IPS DF 6.9 (cell line): ENCODE data around the gene C1QB.

Source experiments
- DNase-seq: peaks from one replicate; pipeline ENCODE4 v3.0.0-alpha.2; 2013; ENCODE audit warnings: low read depth, low spot score
- H3K27ac ChIP-seq: one replicate; pipeline ENCODE4 v1.5.1; 2013; ENCODE audit warnings: low read length, control low read depth
- H3K27me3 ChIP-seq: 2 replicates; pipeline ENCODE4 v1.6.1; 2013; ENCODE audit warnings: mild to moderate bottlenecking, low read length; ENCODE audit not compliant: control insufficient read depth, insufficient read depth
- H3K36me3 ChIP-seq: 2 replicates; pipeline ENCODE4 v1.6.1; 2013; ENCODE audit warnings: low read length; ENCODE audit not compliant: control insufficient read depth, insufficient read depth
- H3K4me1 ChIP-seq: 2 replicates; pipeline ENCODE4 v1.6.1; 2013; ENCODE audit warnings: low read length; ENCODE audit not compliant: control insufficient read depth, insufficient read depth
- H3K4me3 ChIP-seq: 2 replicates; pipeline ENCODE4 v1.5.1; 2013; ENCODE audit warnings: mild to moderate bottlenecking, low read length
- H3K9me3 ChIP-seq: 2 replicates; pipeline ENCODE4 v1.6.1; 2013; ENCODE audit warnings: low read length, inconsistent platforms; ENCODE audit not compliant: control insufficient read depth, insufficient read depth
- WGBS: extraction: QIAGEN DNeasy Blood & Tissue Kit; methylation state at CpG from one replicate; pipeline ENCODE4 v1.1.7; 2013; ENCODE audit warnings: mixed read lengths, missing lambda C conversion rate; ENCODE audit not compliant: insufficient read length, insufficient coverage; 5-methylcytosine and 5-hydroxymethylcytosine counted together

Gene C1QB

GRCh38 chr1:22677931-22678896 is 25.2 kb downstream of the C1QB start:
- Histone ChIP-seq H3K27me3 (no peaks in the 10 kb centered on the region), H3K36me3 (no peaks in the 10 kb centered on the region), H3K27ac (no peak overlapping the region), H3K9me3 (no peaks in the 10 kb centered on the region), H3K4me1 (peaks cover 4% of the 10 kb centered on the region), H3K4me3 (no peak overlapping the region)
- DNase-seq, result no peak
- 100% methylated on average over 4 of the region's 13 CpGs for WGBS

- no peak for DNase-seq
- no peak overlapping the region for H3K4me3 ChIP-seq
- H3K27ac ChIP-seq, result no peak overlapping the region
- WGBS, result no CpG with 5 or more reads among the region's 9 CpGs
- no peaks in the 10 kb centered on the region for H3K36me3 ChIP-seq
- peaks cover 2% of the 10 kb centered on the region for H3K4me1 ChIP-seq
- no peaks in the 10 kb centered on the region for H3K27me3 ChIP-seq
- no peaks in the 10 kb centered on the region for H3K9me3 ChIP-seq
These were observed 27.7 kb downstream of the C1QB start for GRCh38 chr1:22680726-22681125.

GRCh38 chr1:22681556-22682276 is 28.7 kb downstream of the C1QB start:
- Histone ChIP-seq H3K4me3 (no peak overlapping the region), H3K4me1 (peaks cover 2% of the 10 kb centered on the region), H3K36me3 (no peaks in the 10 kb centered on the region), H3K27ac (no peak overlapping the region), H3K9me3 (no peaks in the 10 kb centered on the region), H3K27me3 (no peaks in the 10 kb centered on the region)
- WGBS, result no CpG with 5 or more reads among the region's 15 CpGs
- DNase-seq, result no peak

GRCh38 chr1:22683547-22683946 is 30.5 kb downstream of the C1QB start:
- DNase-seq, result no peak
- Histone ChIP-seq H3K4me3 (no peak overlapping the region), H3K27me3 (no peaks in the 10 kb centered on the region), H3K4me1 (no peaks in the 10 kb centered on the region), H3K27ac (no peak overlapping the region), H3K9me3 (no peaks in the 10 kb centered on the region), H3K36me3 (no peaks in the 10 kb centered on the region)
- WGBS, result no CpG with 5 or more reads among the region's 1 CpG

GRCh38 chr1:22685591-22686059 is 32.6 kb downstream of the C1QB start:
- H3K36me3 ChIP-seq, result no peaks in the 10 kb centered on the region
- no peak for DNase-seq
- no peaks in the 10 kb centered on the region for H3K27me3 ChIP-seq
- WGBS, result no CpG with 5 or more reads among the region's 10 CpGs
- no peak overlapping the region for H3K27ac ChIP-seq
- no peaks in the 10 kb centered on the region for H3K9me3 ChIP-seq
- no peaks in the 10 kb centered on the region for H3K4me1 ChIP-seq
- no peak overlapping the region for H3K4me3 ChIP-seq

- Histone ChIP-seq H3K27me3 (no peaks in the 10 kb centered on the region), H3K36me3 (no peaks in the 10 kb centered on the region), H3K27ac (no peak overlapping the region), H3K4me3 (no peak overlapping the region), H3K9me3 (no peaks in the 10 kb centered on the region), H3K4me1 (no peaks in the 10 kb centered on the region)
- WGBS, result no CpG with 5 or more reads among the region's 2 CpGs
- DNase-seq, result no peak
These were observed 34.2 kb downstream of the C1QB start for GRCh38 chr1:22687191-22687590.

- no peak for DNase-seq
- Histone ChIP-seq H3K4me1 (no peaks in the 10 kb centered on the region), H3K36me3 (no peaks in the 10 kb centered on the region), H3K27me3 (no peaks in the 10 kb centered on the region), H3K27ac (no peak overlapping the region), H3K4me3 (no peak overlapping the region), H3K9me3 (no peaks in the 10 kb centered on the region)
These were observed 35.4 kb downstream of the C1QB start for GRCh38 chr1:22688466-22688865.

GRCh38 chr1:22689505-22689904 is 36.5 kb downstream of the C1QB start:
- no CpG with 5 or more reads among the region's 11 CpGs for WGBS
- H3K27me3 ChIP-seq, result no peaks in the 10 kb centered on the region
- H3K27ac ChIP-seq, result no peak overlapping the region
- H3K4me3 ChIP-seq, result no peak overlapping the region
- no peaks in the 10 kb centered on the region for H3K4me1 ChIP-seq
- no peaks in the 10 kb centered on the region for H3K36me3 ChIP-seq
- DNase-seq, result no peak
- no peaks in the 10 kb centered on the region for H3K9me3 ChIP-seq

GRCh38 chr1:22691031-22691753 is 38.2 kb downstream of the C1QB start:
- no peak overlapping the region for H3K4me3 ChIP-seq
- H3K27me3 ChIP-seq, result no peaks in the 10 kb centered on the region
- H3K4me1 ChIP-seq, result no peaks in the 10 kb centered on the region
- no peak for DNase-seq
- no CpG with 5 or more reads among the region's 13 CpGs for WGBS
- no peaks in the 10 kb centered on the region for H3K36me3 ChIP-seq
- H3K9me3 ChIP-seq, result no peaks in the 10 kb centered on the region
- no peak overlapping the region for H3K27ac ChIP-seq

- Histone ChIP-seq H3K4me3 (no peak overlapping the region), H3K36me3 (no peaks in the 10 kb centered on the region), H3K9me3 (no peaks in the 10 kb centered on the region), H3K27me3 (no peaks in the 10 kb centered on the region), H3K27ac (no peak overlapping the region), H3K4me1 (no peaks in the 10 kb centered on the region)
- no peak for DNase-seq
- WGBS, result no CpG with 5 or more reads among the region's 5 CpGs
These were observed 41.1 kb downstream of the C1QB start for GRCh38 chr1:22694172-22694571.
